GM18526 (cell line): Measurements from ENCODE around the gene ADIRF.

Experiments used
- POLR2A ChIP-seq: IDR thresholded peaks from 3 replicates; pipeline ENCODE4 v1.6.1; 2011; ENCODE audit not compliant: insufficient read length; ENCODE audit errors: extremely low read depth

Gene ADIRF

DNA sequence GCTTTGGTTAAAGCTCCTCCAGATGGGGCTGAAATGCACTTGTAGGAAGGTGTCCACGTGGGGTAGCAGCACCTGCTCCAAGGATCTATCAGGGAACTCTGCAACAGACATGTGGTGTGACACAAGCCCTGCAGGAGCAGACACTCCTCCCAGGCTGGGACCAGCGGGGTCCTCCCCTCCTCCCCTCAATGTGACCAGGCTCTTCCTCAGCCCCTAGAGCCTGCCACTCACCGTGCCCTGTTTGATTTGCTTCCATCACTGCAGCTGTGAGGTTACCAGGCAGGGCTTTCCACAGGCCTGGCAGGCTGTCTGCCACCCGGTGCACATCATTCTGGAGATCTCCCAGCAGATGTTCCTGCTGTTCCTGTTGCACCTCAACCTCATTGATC, 24.3 kb upstream of the ADIRF start:
- TF ChIP-seq POLR2A = no peak

DNA sequence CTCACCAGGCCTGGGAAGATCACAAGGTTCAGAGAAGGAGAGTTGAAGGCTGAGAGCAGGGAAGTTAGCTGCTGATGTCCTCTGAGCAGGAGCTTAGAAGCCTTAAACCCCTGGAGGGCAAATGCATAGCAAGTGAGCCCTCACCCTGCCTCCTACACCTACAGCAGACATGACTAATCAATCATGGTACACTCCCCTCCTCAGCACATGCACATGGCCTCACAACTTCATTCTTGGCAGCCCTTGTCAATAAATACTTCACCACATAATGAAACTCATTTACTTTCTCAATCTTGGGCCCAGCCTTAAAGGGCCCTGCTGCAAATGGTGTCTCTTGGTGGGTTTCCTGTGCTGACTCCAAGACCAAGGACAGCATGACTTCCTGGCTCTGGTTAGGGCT, 23.8 kb upstream of the ADIRF start:
- TF ChIP-seq POLR2A = no peak

DNA sequence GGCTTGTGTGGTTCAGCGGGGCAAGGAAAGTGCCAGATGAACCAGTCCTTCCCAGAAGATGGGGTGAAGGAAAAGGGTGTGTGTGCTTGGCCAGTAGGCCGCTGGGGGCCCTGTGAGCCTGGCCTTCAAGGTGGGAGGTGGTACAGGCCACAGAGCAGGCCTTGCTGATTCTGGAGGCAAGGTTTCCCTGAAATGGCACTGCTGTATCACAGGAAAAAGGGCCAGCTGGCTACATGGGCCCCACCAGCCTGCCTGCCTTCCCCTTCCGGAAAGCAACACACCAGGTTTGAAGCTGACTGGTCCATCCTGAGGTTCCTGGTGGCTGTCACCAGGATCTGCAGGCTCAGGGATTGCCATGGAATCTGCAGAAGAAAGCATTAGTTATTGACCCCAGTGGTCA, 23.4 kb upstream of the ADIRF start:
- TF ChIP-seq POLR2A = no peak

DNA sequence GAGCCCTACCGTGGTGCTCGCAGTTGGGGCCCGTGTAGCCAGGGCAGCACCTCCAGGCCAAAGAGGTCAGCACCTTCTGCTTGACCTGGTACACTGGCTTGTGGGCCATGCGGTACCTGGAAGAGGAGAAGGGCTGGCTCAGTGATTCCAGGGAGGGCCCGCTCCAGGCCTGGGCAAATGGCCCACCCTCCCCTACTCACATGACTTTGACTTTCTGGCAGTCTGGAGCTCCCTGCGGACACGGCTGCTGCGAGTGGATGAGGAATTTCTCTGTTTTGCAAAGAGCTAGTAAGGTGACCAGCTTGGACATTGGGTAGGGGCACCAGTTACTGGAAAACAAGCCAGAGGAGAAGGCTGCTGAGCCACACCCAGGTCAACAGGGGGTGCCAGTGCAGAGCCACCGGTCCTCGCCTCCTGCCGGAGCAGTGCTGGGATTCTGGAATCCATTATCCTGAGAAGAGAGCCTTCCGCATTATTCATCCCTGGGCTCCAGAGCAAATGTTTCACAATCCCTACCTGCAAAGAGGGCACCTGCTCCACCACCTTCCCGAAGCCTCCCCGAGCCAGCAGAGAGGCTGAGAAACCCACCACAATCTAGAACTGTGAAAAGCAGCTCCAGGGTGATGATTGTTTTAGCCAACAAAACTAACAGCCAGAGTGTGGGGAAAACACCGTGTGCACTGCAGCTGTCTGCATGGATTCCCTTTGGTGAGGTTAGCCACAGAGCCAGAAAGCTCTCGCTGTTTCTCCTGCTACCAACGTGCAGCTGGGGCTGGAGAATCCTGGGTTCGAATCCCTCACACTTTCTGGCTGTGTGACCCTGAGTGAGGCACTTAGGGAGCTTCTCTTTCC, 22.7 kb upstream of the ADIRF start:
- no peak for TF ChIP-seq POLR2A

DNA sequence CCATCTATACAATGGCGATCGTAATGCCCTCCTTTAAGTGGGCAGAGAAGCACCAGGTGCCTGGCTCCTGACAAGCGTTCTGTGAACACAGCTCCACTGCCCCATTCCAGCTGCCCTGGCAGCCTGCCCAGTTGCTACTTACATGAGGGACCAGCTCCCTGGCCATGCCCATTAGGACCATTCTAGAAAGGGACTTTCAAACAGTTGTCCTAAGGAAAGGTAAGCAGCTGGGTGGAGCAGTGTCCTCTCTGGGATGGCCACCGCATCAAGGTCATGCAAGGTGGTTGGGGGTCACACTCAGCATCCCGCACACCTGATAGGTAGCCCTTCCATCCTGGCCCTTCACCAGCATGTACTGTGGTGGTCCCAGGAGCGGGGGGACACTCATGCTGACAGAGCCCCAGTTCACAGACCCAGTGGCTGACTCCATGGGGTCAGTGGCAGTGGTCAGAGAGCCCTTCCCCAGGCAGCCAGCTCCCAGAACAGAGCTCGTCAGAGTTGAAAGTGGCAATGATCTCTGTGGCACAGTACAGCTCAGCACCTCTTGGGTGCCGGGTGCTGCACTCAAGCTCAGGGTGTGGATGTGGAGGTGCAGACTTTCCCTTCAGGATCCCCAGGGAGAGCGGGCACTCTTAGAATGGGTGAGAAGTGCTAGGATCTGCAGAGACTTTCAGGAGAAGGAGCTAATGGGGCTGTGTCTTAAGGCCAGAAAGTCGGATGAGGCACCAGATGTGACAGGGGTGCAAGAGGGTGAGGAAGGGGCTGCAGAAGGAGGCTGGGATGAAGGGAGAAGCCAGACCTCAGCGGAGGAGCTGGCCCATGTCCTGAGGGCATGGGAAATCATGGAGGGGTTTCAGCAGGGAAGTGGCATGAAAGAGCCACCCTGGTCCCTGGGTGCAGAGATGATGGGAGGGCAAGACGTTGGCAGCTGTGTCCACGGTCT, 21.8 kb upstream of the ADIRF start:
- no peak for TF ChIP-seq POLR2A

DNA sequence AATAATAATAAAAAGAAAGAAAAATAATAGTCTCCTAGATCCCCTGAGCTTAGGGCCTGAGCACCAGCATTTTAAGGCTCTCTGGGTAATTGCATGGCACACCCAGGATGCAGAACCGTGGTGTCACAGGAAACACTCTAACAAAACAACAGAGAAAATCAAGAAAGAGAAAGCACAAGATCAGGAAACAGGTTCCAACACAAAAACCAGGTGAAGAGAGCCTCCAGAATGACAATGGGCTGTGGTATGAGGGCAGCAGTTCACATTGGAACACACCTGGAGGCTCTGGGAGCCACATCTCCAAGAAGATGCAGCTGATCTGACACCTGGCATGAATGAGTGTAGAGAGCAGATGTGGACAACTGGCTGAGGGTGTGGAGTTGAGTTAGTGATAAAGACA, 17.9 kb upstream of the ADIRF start:
- no peak for TF ChIP-seq POLR2A

DNA sequence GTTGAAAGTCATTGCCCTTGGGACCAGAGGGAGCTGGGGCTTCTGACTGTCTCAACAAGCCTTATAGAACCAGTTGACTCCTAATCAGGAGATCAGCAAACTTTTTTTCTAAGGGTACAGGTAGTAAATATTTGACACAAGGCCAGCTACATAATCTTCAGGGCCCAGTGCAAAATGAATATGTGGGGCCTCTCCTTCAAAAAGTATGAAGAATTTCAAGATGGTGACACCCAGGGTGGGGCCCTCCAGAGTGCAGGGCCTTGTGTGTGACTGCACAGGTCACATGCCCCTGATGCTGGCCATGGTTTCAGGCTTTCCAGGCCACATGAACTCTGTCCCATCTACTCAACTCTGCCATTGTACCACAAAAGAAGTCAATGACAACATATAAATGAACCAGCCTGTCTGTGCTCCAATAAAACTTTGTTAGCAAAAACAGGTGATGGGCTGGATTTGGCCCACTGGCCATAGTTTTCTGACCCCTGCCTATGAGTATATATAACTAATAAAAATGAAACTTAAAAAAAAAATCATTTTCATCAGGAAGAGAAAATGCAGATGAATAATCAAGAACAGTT, 17.0 kb upstream of the ADIRF start:
- TF ChIP-seq POLR2A = no peak

DNA sequence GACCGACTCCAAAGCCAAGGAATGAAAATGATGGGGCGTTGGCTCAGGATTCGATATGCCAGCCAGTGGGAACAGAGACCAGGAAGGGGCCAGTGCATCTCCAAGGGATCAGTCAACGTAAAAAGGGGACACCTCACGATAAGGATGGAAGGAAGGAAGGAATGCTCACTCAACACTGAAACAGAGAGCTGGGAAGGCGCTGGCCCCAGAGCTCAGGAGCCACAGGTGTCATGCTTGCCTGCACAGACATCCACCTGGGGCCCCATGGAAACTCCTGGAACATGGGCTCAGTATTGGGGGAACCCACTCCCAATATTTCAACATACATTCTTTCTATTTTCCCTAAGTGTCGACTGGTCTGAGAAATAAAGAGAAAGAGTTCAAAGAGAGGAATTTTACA, 16.2 kb upstream of the ADIRF start:
- TF ChIP-seq POLR2A = no peak

DNA sequence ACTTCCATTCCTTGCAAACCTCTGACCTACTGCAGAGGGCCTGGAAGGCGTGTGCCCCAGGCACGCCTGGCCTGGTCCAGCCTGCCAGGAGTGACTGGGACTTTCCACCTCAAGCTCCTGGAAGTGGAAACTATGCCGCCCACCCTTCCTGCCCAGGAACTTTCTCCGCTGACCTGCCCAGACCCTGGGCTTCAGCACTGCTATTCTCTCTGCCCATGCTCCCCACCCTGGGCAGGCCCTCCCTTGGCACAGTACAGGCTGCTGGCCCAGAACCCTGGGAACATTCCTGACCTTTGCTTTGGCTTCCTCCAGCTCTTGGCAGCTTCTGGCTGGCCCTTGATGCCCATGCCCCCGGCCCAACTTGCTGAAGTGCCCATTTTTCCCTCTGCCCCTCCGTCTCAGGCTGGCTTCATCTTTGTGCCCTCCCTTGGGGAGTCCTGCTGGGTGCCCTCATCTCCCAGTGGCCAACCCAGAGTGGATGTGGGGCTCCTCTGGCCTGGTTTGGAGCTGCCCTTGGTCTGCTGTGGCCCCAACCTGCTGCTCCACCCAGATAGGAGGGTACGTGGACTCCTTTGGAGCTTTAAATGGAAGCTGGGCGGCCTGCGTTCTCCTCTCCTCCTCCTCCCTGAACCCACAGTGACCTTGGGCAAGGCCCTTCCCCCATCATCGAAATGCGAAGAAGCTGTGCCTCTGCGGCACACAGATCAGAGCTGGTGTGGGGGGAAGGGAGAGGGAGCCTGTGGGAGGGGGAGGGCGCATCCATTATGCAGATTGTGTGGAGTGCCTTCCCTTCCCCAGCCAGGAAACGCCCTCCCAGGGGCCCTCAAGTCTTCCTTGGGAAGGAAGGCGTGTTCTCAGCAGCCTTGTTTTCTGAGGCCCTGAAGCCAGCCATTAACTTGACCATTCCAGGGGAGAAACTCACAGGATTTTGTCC, 14.3 kb upstream of the ADIRF start:
- TF ChIP-seq POLR2A = no peak

DNA sequence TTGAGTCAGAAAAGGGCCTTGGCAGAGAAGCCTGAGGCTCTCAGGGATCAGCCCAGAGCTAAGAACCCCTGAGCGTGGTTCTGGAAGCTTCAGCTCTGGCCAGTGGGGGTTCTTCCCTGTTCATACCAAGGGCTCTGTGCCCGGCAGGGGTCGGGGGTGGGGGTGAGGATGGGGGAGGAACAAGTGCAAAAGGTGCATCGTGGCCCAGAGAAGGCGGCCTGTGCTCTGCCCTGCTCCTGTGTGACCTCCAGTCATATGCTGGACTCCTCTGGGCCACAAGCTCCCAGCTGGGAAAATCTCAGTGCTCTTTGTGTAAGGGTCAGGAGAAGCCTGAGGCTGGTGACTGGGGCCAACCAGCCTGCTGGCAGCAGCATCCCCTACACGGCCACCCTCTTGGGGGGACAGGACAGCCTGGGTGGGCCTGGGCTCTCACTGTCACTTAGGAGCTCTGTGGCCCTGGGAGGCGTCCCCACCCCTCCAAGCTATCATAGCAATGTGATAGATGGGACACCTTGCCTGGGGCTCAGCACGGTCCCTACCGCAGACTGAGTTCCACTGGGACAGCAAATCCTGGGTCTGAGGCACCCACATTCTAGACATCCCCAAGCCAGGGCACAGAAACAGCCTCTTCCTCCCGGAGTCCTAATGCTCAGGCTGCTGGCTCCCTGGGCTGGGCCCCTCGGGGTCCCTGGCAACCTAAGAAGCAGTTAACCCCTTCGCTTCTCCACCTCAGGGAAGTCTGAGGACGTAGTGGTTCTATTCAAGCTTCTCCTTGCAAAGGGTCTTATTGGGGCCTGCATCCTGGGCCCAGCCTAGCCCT, 13.4 kb upstream of the ADIRF start:
- TF ChIP-seq POLR2A = no peak

DNA sequence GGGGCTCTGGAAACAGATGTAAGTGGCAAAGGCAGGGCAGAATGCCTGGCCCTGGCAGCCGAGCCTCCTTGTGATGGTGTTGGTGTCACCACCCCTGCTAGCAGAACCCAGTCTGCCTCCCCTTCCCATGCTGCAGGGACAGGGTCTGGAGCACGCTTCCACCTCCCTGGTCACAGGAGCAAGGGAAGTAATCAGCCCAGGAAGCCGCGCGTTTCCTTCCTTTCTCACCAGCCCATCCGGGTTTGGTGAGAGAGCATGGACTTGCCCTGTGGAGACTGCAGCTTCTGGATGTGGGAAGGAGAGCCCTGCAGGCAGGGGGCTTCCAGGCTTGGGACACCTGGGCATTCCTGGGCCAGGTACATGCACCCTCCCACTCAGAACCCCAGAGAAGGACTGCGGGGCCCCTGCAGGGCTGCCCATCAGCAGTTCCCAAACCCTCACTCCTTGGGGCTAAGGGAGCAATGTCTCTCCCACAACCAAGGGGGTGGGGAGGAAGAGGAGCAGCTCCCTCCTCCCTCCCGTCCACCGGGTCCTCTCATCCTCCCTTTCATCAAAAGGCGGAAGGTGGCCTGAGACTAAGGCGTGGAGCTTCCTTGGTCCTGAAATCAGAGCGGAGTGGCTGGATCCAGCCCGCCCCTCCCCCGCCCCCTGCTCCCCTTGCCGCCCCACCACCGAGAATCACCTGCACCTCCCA, 12.6 kb upstream of the ADIRF start:
- TF ChIP-seq POLR2A = no peak

DNA sequence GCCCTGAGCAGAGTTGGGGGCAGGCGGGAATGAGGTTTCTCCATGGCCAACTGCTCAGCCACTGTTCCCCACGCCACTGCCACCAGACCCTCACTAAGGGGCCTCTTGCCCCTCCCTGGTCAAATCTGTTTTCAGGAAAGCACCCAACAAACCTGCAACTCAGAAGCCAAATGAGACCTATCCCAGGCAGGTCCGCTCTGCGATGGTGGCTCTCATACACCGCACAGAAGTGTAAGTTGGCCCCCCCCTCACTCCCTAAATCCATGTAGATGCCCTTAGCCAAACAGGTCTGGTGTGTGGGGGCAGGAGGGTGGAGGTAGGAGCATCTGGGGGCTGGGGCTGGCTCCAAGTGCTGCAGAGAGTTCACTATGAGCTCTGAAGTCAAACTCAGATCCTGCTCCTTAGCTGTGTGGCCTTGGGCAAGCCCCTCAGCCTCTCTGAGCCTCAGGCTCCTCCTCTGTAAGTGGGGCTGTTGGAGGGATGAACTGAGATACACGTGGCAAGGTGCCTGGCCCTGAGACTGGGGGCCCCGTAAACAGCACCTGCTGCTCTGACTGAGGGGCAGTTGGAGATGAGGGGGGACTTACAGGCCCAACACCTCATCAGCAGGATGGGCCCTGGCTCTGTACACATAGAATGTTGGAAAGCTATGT, 12.0 kb upstream of the ADIRF start:
- TF ChIP-seq POLR2A = no peak
